Motor neuron (in vitro differentiated cells): ENCODE results near the gene PLEKHH1. TPM values are rescaled to one million over a fixed set of nuclear protein-coding genes. Genes with fewer than 3 reads are reported as not detected.

Experiments used
- ATAC-seq, 8 experiments: fragments of 200-7000 bp; cut with Tn5 transposase; replicated peaks in 6 of 8; 2 replicates each; pipeline ENCODE4 v1.8.0; 2021; ENCODE audit warnings: mild to moderate bottlenecking in 8 of 8, moderate library complexity in 8 of 8
- H3K27ac ChIP-seq, 2 donors: fragments of 250-450 bp; sonication (Bioruptor Pico); 2 replicates each; pipeline ENCODE4 v1.9.0; 2021; ENCODE audit warnings: antibody characterized with exemption in 2 of 2, mild to moderate bottlenecking in 2 of 2, moderate library complexity in 1 of 2
- H3K4me1 ChIP-seq, 2 donors: fragments of 250-450 bp; sonication (Bioruptor Pico); replicated peaks in 1 of 2; 2 replicates each; pipeline ENCODE4 v1.6.1; 2021; ENCODE audit warnings: antibody characterized with exemption in 2 of 2, mild to moderate bottlenecking in 2 of 2, moderate library complexity in 1 of 2
- H3K4me3 ChIP-seq, 5 donors: fragments of 250-450 bp; sonication (Bioruptor Pico); 2 replicates each; pipeline ENCODE4 v1.9.0; 2021; ENCODE audit warnings: antibody characterized with exemption in 5 of 5, mild to moderate bottlenecking in 5 of 5, moderate library complexity in 4 of 5
- WGBS, 10 experiments: fragments of 450-650 bp; shearing (Covaris generic); methylation state at CpG; one replicate each; pipeline ENCODE4 v1.0.0; 2022; 5-methylcytosine and 5-hydroxymethylcytosine counted together
- in situ Hi-C, 9 experiments: fragments of 400-800 bp; cut with MboI; loops; one replicate each; pipeline ENCODE4 v1.15.0; 2021; ENCODE audit warnings: low sequenced_read_pairs in 9 of 9, low pct_unique_long_range_greater_than_20kb in 2 of 9; ENCODE audit not compliant: unreplicated experiment in 9 of 9
- total RNA-seq, 8 experiments: library from RNA; unstranded; fragments of 300-600 nt; gene quantifications; 2 replicates each; pipeline versions ENCODE4 v1.2.3 to v1.2.4, GENCODE V29; 2022

Gene PLEKHH1
- total RNA-seq, 8 experiments from 2014 or later = 1.2 to 11.2 (median 6.0) TPM

GRCh38 chr14:67495827-67496226 is 37.3 kb upstream of the PLEKHH1 start:
- in situ Hi-C loops = no loop called here
- Histone ChIP-seq H3K27ac (no peak overlapping the region), H3K4me3 (no peak overlapping the region), H3K4me1 (peaks cover 0 to 6% of the 10 kb centered on the region in 2 donors)
- ATAC-seq = no peak
- WGBS, 10 experiments = 60 to 86% methylated on average over 1 of the region's 1 CpG; no CpG with 5 or more reads in 8 of the 10 experiments

GRCh38 chr14:67497216-67497615 is 35.9 kb upstream of the PLEKHH1 start:
- H3K4me3 ChIP-seq = no peak overlapping the region
- ATAC-seq = no peak
- no peaks in the 10 kb centered on the region for H3K4me1 ChIP-seq
- no peak overlapping the region for H3K27ac ChIP-seq
- in situ Hi-C loops = no loop called here
- WGBS, 10 experiments = 39 to 91% (median 66%) methylated on average over 1 to 9 of the region's 13 CpGs; no CpG with 5 or more reads in 2 of the 10 experiments

GRCh38 chr14:67497716-67498115 is 35.4 kb upstream of the PLEKHH1 start:
- in situ Hi-C loops = no loop called here
- WGBS, 10 experiments = 69 to 100% (median 92%) methylated on average over 1 to 4 of the region's 4 CpGs; no CpG with 5 or more reads in 2 of the 10 experiments

GRCh38 chr14:67500981-67501380 is 32.1 kb upstream of the PLEKHH1 start:
- in situ Hi-C loops = no loop called here

More at GRCh38 chr14:67497716-67498115, 35.4 kb upstream of the PLEKHH1 start:
- no peak overlapping the region for H3K4me3 ChIP-seq
- no peak for ATAC-seq
- H3K27ac ChIP-seq = no peak overlapping the region
- H3K4me1 ChIP-seq = no peaks in the 10 kb centered on the region

GRCh38 chr14:67501670-67502069 is 31.4 kb upstream of the PLEKHH1 start:
- in situ Hi-C loops = no loop called here
- H3K4me1 ChIP-seq = no peaks in the 10 kb centered on the region
- no peak overlapping the region for H3K27ac ChIP-seq
- WGBS, 10 experiments = 0 to 75% (median 41%) methylated on average over 2 to 4 of the region's 4 CpGs; no CpG with 5 or more reads in 2 of the 10 experiments
- ATAC-seq = peak in 3 of 8 experiments; percentile 40 to 80 (median 74)
- H3K4me3 ChIP-seq = no peak overlapping the region

More at GRCh38 chr14:67500981-67501380, 32.1 kb upstream of the PLEKHH1 start:
- no peaks in the 10 kb centered on the region for H3K4me1 ChIP-seq
- WGBS, 10 experiments = 13 to 100% (median 80%) methylated on average over 1 to 3 of the region's 3 CpGs; no CpG with 5 or more reads in 3 of the 10 experiments
- no peak overlapping the region for H3K27ac ChIP-seq
- H3K4me3 ChIP-seq = no peak overlapping the region
- no peak for ATAC-seq

- no peaks in the 10 kb centered on the region for H3K4me1 ChIP-seq
- in situ Hi-C loops = no loop called here
- no peak overlapping the region for H3K27ac ChIP-seq
- H3K4me3 ChIP-seq = no peak overlapping the region
- no peak for ATAC-seq
- WGBS, 10 experiments = 44 to 100% (median 73%) methylated on average over 1 to 6 of the region's 6 CpGs; no CpG with 5 or more reads in 1 of the 10 experiments
These were observed 30.2 kb upstream of the PLEKHH1 start for GRCh38 chr14:67502867-67503266.

GRCh38 chr14:67503331-67503730 is 29.8 kb upstream of the PLEKHH1 start:
- ATAC-seq = no peak
- 56 to 100% (median 89%) methylated on average over 1 to 5 of the region's 7 CpGs for WGBS, 10 experiments
- in situ Hi-C loops = no loop called here
- Histone ChIP-seq H3K27ac (no peak overlapping the region), H3K4me1 (no peaks in the 10 kb centered on the region), H3K4me3 (no peak overlapping the region)

GRCh38 chr14:67505254-67505653 is 27.8 kb upstream of the PLEKHH1 start:
- ATAC-seq = no peak
- in situ Hi-C loops = no loop called here
- WGBS, 10 experiments = 0% methylated on average over 1 of the region's 1 CpG; no CpG with 5 or more reads in 9 of the 10 experiments
- Histone ChIP-seq H3K4me3 (no peak overlapping the region), H3K4me1 (no peaks in the 10 kb centered on the region), H3K27ac (no peak overlapping the region)

GRCh38 chr14:67508956-67509355 is 24.1 kb upstream of the PLEKHH1 start:
- in situ Hi-C loops = no loop called here
- H3K4me3 ChIP-seq = no peak overlapping the region
- no peak overlapping the region for H3K27ac ChIP-seq
- H3K4me1 ChIP-seq = no peaks in the 10 kb centered on the region
- ATAC-seq = no peak
- WGBS, 10 experiments = 32 to 100% (median 71%) methylated on average over 1 to 3 of the region's 3 CpGs

- ATAC-seq = no peak
- H3K27ac ChIP-seq = no peak overlapping the region
- WGBS, 10 experiments = 0 to 100% (median 75%) methylated on average over 1 to 2 of the region's 2 CpGs; no CpG with 5 or more reads in 3 of the 10 experiments
- no peaks in the 10 kb centered on the region for H3K4me1 ChIP-seq
- in situ Hi-C loops = no loop called here
- no peak overlapping the region for H3K4me3 ChIP-seq
These were observed 23.0 kb upstream of the PLEKHH1 start for GRCh38 chr14:67510121-67510520.

- H3K4me1 ChIP-seq = no peaks in the 10 kb centered on the region
- no peak overlapping the region for H3K4me3 ChIP-seq
- in situ Hi-C loops = no loop called here
- H3K27ac ChIP-seq = no peak overlapping the region
- WGBS, 10 experiments = 0 to 100% (median 61%) methylated on average over 1 to 2 of the region's 3 CpGs; no CpG with 5 or more reads in 2 of the 10 experiments
- ATAC-seq = no peak
These were observed 22.3 kb upstream of the PLEKHH1 start for GRCh38 chr14:67510836-67511235.

- no peak overlapping the region for H3K27ac ChIP-seq
- in situ Hi-C loops = no loop called here
- WGBS, 10 experiments = 60 to 89% (median 83%) methylated on average over 1 to 7 of the region's 8 CpGs; no CpG with 5 or more reads in 1 of the 10 experiments
- ATAC-seq = no peak
- H3K4me3 ChIP-seq = no peak overlapping the region
- H3K4me1 ChIP-seq = no peaks in the 10 kb centered on the region
These were observed 20.4 kb upstream of the PLEKHH1 start for GRCh38 chr14:67512463-67513310.

GRCh38 chr14:67513631-67514108 is 19.4 kb upstream of the PLEKHH1 start:
- Histone ChIP-seq H3K4me1 (no peaks in the 10 kb centered on the region), H3K27ac (no peak overlapping the region), H3K4me3 (no peak overlapping the region)
- ATAC-seq = peak in 3 of 8 experiments; percentile 9 to 31 (median 27)
- WGBS, 10 experiments = no CpG with 5 or more reads among the region's 1 CpG
- in situ Hi-C loops = no loop called here
